Activated CD8-positive, alpha-beta memory T cell treated with anti-CD3 and anti-CD28 coated beads, Interleukin-2, amount 50 U/mL, for 24 hours (primary cell): Measurements from ENCODE around the gene KCNMA1.

Source experiments
- DNase-seq: peaks from one replicate; pipeline ENCODE4 v3.0.0-alpha.2; 2020; ENCODE audit errors: extremely low read depth

The KCNMA1 gene

DNA sequence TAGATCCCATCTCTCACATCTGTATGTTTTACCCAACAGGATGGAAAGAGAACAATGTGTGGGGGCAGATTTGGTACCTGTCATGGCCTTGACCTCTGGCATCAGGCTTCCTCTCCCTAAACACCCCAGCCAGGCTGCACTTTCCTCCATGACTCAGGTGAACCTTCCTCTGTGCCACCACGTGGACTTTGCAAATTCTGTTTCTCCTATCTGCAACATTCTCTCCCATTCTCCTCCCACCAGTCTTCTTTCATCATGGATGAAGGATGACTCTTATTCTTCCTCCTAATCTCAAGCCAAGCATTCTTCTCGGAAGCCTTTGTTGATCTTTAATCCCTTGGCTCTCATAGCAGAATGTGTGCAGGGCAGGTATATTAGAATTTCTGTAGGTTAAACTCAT is 355.4 kb downstream of the KCNMA1 start:
- DNase-seq: no peak

DNA sequence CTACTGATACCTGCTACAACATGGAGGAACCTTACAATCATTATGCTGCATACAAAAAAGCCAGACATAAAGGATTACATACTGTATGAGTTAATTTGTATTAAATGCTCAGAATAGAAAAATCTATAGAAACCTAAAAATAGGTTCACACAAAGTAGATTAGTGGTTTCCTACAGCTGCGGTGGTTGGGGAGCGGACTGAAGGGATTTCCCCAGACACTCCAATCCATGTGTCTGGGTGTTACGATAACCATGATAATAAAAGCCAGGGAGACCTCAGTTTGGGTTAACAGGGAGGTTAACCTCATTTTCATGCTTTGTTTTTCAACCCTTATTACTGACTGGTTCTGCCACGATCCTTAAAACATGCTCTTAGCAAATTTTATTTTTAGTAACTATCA is 355.9 kb downstream of the KCNMA1 start:
- no peak for DNase-seq

DNA sequence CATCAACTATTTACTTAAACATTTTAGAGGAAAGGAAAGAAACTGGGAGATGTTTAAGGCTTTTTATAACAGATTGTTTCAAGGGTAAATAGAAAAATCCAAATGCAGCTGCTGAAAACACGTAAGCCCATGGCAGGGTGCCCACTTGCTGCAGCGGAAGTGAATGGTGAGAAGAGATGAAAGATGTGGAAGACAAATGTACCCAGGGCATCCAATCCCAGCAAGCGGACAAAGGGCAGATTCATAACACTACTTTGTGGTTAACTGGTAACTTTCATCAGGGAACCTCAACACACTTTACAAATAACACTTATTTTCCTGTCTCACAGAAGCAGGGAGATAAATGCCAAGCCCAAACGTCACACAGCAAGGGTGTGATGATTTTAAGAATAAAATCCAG is 358.4 kb downstream of the KCNMA1 start:
- no peak for DNase-seq

DNA sequence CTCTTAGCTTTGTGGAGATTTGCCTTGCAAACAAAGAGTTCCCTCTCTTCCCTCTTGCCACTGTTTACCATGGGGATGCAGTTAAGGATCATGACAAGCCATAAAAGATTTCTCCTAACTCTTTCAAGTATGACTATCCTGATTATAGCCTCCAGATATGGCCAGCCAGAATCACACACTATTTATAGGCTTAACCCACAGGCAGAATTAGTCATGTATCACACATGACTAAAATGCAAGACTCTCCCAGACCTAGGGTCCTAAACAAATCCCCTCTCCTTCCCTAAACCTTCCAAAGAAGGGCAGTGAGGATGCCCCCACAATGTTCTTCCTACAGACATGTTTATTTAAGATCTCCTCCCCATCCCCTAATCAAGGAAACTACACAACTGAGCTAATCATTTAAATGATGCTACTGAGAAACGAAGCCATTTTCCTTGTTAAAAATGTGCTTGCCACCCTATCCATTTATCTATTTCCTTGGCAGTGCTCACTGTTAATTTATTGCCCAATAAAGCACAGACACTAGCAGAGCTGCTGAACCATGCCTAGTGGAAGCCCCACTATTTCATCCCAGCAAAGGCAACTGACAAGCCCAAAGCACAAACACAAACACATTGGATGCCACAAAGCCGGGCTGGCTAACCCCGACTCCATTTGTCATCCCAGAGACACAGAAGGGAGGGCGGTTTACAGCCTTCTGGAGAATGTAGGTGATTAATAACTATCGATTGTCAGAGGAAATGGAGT is 363.4 kb downstream of the KCNMA1 start:
- no peak for DNase-seq

DNA sequence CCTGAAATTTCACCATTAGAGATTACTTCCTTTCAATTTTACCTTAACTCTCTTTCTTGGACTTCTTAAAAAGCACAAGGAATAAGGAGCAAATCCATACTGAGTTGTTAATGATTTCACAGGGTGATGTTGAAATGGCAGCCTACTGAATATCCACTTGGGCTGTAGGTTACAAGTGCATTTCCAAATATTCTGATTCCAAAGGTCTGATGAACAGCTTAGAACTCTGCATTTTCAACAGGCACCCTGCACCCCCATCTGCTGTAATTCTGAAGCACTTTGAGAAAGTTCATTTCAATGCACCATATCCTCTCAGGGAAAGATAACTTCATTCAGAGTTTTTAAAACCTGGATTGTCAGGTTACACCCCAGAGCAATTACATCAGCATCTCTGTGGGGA is 368.4 kb downstream of the KCNMA1 start:
- DNase-seq: no peak

DNA sequence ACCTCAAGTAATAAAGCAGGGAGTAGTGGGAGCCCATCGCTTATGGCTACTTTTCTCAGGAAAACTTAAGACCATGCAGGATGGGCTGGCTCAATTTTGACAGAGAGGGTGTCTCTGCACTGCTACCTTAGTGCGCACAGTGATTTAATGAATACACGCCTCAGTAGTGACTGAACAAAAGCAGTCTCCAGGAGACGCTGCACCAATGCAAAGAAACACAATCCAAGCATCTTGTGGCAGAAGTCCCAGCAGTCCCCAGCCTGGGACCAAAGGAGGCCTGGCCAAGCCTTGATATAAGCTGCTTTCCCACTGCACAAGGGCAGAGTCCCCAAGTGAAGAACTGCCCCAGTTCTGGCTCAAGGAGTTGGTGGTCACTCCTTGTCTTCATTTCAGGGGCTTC is 368.9 kb downstream of the KCNMA1 start:
- DNase-seq: no peak

DNA sequence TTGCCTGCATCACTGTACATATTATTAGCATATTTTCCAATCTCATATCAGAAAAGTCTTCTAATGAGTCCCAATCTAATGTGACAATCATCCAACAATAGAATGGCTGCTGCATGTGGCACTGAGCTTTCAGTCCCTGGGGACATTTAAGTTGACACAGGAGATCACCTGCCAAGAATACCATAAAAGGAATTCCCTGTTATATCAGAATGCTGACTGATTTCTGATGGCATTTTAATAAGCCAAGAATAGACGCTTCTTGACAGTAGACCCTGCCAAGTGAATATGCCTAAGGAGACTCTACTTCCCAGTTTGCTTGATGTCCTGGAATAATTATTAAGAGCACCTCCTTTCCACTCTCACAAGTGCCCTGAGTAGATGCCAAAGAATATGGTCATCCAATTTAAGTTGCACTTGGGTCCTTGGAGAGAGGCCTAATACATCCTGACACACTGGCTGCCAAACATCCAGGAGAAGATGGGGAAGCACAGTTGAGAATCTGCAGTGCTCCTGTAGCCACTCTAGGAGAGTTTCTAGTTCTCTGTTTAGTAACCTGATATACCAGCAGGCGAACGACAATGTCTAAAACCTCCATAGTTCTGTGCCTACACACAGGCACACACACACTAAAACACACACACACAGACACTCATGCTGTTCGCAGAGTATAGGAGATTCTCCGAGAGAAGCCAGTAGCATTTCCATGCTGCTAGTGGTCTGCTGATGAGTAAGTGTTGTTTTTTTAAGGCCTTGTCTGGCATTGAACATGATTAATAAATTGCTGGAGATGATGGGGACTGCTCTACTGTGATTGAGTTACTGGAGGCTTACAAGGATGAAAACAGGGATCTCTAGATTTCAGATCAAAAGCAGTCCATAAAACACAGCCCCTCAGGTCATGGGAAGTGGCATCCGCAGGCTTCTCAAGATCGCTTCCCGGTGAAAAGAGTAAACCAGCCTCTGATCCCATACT is 369.6 kb downstream of the KCNMA1 start:
- DNase-seq: no peak

DNA sequence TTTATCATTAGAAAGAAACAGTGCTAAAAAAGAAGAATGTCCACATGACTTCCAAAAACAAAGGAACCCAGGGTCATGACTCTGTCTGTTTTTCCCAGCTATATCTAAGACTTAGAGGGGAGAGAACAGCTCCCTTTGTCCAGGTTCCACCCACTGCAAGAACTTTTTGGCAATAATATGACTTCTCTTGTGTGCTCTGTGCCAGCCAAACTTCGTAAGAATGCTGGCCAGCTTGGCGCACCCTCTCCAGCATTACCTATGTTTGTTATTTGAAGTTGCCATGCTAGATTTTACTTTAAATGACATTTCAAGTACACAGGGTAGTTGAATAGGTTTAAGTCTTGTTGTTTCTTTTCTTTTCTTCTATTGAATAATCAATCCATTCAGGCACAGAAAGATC is 371.4 kb downstream of the KCNMA1 start:
- no peak for DNase-seq

DNA sequence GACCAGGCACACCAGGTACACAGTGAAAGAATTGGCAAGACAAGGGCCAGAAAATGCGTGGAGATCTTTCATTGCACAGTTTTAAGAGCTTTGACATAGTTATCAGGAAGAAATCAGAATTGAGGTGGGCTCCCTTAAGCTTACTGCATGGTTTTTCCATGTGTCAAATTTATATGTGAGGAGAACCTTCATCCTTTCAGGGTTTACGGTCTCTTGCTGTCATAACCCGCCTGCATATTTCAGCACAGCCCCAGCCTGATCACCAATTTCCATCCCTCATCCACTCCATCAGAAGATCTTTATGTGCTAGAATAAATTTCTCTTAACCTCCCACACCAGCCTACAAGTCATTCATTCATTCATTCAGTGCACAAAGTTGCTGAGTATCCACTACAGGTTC is 373.1 kb downstream of the KCNMA1 start:
- no peak for DNase-seq

DNA sequence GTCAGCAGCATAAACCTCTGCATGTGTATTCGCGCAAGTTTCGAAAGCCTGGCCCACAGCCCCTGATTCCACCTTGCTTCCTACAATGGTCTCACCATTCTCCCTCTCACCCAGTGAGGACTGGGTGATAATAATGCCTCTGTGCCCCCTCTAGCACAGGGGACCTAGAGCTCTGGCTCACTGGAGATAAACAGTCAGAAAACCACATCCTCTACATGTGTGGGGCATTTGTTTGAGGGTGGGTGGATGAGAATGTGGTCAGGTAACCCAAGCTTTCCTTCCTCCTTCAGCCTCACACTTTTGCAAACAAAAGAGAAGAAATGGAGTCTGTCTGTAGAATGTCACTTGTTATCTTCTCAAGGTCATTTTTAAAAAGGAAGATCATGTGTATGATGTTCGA is 373.5 kb downstream of the KCNMA1 start:
- no peak for DNase-seq

DNA sequence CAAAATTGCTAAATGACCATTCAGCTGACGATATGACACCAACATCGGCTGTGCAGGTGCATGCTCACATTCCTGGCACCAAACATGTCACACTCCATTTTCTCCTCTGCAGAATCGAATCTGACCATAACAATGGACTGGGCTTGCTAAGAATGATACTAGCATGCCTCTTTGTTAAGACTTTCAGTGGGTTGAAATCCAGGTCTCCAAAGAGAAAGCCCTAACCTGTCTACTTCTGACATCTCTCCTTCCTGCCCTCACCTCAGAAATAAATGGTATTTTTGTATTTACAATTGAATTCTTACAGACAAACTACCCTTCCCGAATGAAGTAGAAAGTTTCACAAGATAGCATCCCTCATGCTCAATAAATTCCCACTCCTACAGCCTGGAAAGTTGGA is 373.9 kb downstream of the KCNMA1 start:
- no peak for DNase-seq

DNA sequence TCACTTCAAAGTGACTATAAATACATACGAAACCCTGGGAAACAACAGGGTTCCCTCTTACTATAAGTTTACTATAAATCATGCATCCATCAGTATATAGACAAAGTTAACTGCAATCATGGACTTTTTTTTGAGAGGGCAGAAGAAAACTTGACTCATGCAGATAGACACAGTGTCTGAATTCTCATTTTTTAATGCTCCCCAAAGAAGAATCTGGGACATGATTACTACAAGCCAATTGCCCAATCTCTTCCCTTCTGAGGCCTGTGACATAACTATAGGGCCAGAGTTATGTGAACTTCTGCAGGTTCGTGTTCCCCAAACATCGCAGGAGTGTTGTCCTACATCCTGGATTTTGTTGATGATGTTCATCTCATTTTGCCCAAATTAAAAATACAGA is 376.5 kb downstream of the KCNMA1 start:
- DNase-seq: no peak

DNA sequence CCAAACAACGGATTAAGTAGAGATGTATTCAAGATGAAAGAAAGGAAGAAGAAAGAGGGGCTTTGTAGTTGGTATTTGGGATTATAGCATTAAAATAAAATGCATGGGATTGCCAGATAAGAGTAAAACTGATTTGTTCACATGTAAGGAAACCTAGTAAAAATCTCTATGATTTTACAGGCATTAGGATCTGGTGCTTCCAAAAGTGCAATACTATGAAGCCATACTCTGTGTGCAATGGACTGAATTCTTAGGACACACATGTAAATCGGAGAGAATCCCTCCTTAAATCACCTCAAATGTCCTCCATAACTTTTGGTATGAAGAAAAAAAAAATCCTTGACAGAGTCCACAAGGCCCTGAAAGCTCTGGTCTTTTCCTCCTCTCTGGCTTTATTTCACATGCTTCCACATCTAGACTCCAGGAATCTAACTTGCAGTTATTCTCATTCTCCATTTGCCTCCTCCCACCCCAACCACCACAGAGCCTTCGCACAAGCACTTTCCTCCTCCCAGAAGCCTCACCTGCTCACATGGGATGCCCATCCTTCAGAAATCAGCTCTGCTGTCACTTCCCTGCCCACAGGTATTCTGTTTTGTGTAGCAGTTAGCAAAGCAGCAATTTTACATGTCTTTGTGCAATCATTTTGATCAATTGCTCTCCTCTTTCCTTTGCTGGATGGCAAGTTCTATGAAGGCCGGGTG is 378.3 kb downstream of the KCNMA1 start:
- no peak for DNase-seq

DNA sequence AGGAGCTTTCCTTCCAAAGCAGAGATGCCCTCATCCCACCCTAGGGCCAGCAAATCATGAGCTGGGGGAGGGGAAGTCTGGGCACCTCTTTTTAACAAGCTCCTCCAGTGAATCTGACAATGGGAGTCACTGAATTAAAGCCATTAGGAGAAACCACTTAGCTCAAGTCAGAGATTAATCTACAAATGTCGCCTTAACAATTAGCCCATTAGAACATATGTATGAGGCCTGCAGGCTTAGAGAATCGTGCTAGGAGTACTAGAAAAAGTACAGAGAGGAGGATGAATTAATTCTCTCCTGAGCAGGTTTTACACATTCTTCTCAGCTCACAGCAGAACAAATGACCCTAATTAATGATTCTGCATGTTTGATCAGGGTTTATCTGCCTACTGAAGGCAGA is 381.3 kb downstream of the KCNMA1 start:
- no peak for DNase-seq

DNA sequence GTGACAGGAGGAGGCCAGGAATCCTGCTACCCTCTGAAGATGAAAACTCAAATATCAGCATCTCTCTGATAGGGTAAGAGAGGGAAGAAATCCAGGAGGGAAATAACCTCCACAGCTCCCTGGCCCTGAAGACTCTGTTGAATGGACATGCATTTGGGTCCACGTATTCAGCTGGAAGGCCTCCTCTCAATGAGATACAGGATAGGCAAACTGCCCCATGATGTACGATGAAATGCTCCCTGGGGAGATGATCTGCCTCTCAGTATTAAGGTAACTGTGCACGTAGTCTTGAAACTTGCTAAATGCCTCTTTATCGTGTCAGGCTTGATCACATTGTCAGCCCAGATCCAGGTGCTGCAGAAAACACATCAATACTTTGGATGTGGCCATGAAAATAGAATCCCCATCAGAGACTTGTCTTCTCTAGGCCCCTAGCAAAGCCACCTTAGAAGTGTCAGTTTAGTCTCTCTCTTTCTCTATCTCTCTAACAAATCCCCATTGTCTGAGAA is 384.0 kb downstream of the KCNMA1 start:
- no peak for DNase-seq

DNA sequence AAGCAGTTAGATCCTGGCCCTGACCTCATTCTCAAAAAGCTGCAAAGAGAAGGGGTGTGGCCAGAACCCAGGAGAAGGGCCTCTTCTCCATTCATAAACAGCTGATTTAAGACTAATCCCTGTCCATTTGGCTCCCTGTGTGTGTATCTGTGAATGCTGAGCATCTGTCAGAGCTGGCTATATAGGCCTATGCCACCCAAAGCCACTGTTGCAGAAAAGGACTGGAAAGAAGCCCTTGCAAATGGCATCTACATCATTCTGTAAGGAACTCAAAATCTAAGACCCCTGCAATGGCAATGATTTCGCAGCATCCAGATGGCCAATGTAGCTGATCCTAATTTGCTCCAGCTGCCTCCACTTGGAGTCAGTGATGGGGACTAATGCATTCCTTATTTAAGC is 384.5 kb downstream of the KCNMA1 start:
- no peak for DNase-seq

DNA sequence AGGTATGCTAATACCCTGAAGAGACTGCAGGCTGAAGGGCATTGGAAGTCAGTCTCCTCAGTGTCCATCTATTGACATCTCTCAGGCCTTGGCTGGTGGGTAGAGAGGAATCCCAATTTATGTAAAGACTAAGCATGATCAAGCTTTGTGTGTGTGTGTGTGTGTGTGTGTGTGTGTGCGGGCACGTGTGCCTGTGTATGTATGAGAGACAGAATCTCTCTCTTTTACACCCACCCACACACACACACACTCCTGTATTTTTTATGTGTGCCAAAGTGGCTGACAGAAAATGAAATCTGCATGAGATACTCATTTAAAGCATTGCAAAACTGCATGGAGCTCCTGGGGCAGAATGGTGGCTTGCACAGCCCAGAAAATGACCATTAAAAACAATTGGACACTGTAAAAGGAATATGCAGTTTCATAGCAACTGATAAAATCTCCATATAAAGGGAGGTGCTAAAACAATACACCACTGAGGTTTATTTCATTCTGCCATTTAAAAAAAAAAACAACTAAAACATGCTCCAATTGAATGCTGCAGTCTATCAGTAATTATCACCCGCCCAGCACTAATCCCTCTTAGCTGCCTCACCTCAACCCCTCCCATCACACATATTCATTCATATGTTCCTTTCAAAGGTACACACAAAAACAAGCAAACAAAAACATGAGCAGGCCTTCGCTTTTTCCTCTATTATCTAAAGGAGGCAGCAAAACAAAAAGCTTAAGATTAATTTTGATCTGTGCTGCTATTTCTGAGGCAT is 385.0 kb downstream of the KCNMA1 start:
- DNase-seq: no peak

DNA sequence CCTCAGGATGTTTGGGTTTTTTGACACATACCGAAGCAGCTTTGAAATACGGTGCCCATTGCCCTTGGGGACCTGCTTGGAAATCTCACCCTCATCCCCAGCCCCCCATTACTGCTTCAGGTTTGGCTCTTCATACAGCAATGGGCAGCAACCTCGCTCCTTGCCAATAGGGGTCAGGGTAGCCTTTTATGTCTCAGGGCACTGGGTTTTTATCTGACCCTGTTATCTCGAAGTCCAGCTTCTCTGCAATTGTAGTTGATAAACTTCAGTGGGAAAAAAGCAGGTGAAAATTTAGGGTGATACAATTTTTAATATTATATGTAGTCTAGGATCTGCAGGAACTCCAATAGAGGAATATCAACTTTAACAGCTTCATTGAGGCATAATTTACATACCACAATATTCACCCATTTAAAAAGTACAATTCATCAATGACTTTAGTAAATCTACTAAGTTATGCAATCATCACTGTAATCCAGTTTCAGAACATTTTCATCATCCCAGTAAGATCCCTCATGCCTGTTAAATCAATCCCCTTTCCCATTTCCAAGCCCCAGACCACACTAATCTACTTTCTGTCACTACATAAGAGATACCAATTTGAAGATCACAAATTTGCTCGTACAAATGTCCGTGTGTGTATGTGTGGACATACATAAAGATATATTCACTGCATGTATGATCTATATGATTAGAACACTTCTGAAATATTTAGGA is 386.2 kb downstream of the KCNMA1 start:
- no peak for DNase-seq

DNA sequence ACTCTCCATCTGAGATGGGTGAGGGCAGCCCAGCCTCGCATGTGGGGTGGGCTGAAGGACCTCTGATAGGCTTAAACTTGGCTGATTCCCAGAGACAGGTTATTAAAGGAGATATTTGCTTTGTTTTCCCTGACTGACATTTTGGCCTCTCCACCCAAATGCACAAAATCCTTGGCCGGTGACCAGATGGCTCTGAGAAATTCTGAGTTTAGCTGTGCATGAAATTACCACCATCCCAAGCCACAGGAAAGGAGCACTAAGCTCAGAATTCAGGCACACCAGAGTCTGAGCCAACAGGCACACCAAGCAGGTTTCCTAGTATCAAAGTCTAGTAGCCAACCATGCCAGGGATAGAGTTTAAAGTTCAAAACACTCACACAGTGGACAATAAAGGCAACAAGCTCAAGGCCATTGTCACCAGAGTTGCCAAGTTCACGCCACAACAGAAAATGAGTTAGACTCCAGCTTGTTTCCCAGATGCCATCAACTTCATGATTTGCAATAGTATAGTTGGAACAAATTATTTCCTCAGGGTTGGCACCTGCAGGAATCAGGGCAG is 387.6 kb downstream of the KCNMA1 start:
- DNase-seq: no peak

DNA sequence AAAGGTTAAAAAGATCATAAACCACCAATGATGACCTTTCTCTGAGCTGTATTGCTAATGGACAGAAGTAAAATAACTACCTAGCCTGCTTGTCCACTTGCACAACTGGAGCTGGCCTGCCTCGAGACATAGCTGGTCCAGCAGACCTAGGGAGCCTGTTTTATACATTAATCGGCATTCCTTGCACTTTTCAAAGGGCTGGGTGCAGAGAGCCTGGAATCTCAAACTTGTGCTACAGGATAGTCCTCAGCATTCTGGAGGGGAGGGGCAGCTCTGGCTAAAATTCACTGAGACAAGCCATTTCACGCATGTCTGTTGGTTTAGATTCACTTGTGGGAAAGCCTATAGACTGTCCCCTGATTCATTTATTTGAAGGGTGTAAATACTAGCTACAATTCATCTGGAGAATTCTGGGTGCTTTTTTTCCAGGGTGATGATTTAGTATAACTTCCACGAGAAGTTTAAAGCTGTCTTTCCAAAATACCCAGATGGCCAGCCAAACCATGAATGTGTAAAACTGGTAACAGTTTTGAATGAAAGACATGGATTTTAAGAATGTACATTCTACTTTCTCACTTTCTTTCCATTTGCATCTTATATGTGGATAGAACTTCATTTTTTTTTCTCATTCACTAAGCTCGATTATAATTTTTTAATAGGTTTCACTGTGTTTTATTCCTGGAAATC is 389.4 kb downstream of the KCNMA1 start:
- DNase-seq: no peak
